NCI-H524 (cell line): ENCODE data around the gene MCM3.

Experiments
- DNase-seq, 2 experiments: peaks; one replicate each; lab custom pipeline; 2025; lab: John Stamatoyannopoulos, UW

MCM3 gene

GRCh38 chr6:52284460-52285176, at the start of gene MCM3:
TSS of gene MCM3 (minus strand) at chr6:52284742. CDS start at chr6:52284674, 68 bp downstream.
- DNase-seq, result peak; percentile 98 to 100

- DNase-seq, result no peak
Measured at GRCh38 chr6:52333840-52334200, 49.3 kb upstream of the MCM3 start.

GRCh38 chr6:52331793-52332457, 47.4 kb upstream of the MCM3 start:
- DNase-seq, result no peak

- no peak for DNase-seq
Measured at GRCh38 chr6:52330470-52330869, 45.9 kb upstream of the MCM3 start.

GRCh38 chr6:52328729-52329128, 44.2 kb upstream of the MCM3 start:
- no peak for DNase-seq

GRCh38 chr6:52328303-52328662, 43.7 kb upstream of the MCM3 start:
- DNase-seq, result no peak

- DNase-seq, result no peak
Measured at GRCh38 chr6:52326540-52327364, 42.2 kb upstream of the MCM3 start.

GRCh38 chr6:52325695-52326471, 41.3 kb upstream of the MCM3 start:
- DNase-seq, result no peak

- DNase-seq, result no peak
Measured at GRCh38 chr6:52324189-52324588, 39.6 kb upstream of the MCM3 start.

GRCh38 chr6:52317841-52318581, 33.5 kb upstream of the MCM3 start:
- DNase-seq, result no peak

- no peak for DNase-seq
Measured at GRCh38 chr6:52317211-52317610, 32.7 kb upstream of the MCM3 start.

GRCh38 chr6:52314752-52315151, 30.2 kb upstream of the MCM3 start:
- no peak for DNase-seq

- no peak for DNase-seq
Measured at GRCh38 chr6:52312461-52312860, 27.9 kb upstream of the MCM3 start.

- no peak for DNase-seq
Measured at GRCh38 chr6:52310932-52311331, 26.4 kb upstream of the MCM3 start.

GRCh38 chr6:52307900-52308372, 23.4 kb upstream of the MCM3 start:
- DNase-seq, result no peak

GRCh38 chr6:52306972-52307870, 22.7 kb upstream of the MCM3 start:
- DNase-seq, result no peak

- DNase-seq, result no peak
Measured at GRCh38 chr6:52305948-52306767, 21.6 kb upstream of the MCM3 start.

GRCh38 chr6:52305411-52305810, 20.9 kb upstream of the MCM3 start:
- no peak for DNase-seq

- DNase-seq, result no peak
Measured at GRCh38 chr6:52304983-52305390, 20.4 kb upstream of the MCM3 start.
